CD4-positive, CD25-positive, alpha-beta regulatory T cell (primary cell): ENCODE measurements around the gene RCAN3. TPM values are rescaled to one million over a fixed set of nuclear protein-coding genes. Genes with fewer than 3 reads are reported as not detected.

ENCODE experiments used
- ATAC-seq, 2 donors: fragments of 150-1000 bp; cut with Tn5 transposase; one replicate each; pipeline ENCODE4 v1.10.0; 2021; ENCODE audit warnings: low read depth in 2 of 2, moderate number of reproducible peaks in 2 of 2, moderate library complexity in 1 of 2
- DNase-seq, 3 donors: peaks; one replicate each; pipeline versions ENCODE4 v3.0.0 to v3.0.0-alpha.2; 2012 to 2022; ENCODE audit warnings: mixed read lengths in 1 of 3
- H3K27ac ChIP-seq: one replicate; pipeline ENCODE4 v1.7.0; 2013; ENCODE audit warnings: mild to moderate bottlenecking, low read length; ENCODE audit not compliant: insufficient read depth, poor library complexity, severe bottlenecking
- H3K27me3 ChIP-seq: one replicate; pipeline ENCODE4 v1.7.0; 2013; ENCODE audit warnings: low read length; ENCODE audit not compliant: control insufficient read depth, insufficient read depth
- H3K36me3 ChIP-seq: one replicate; pipeline ENCODE4 v1.7.0; 2013; ENCODE audit warnings: mild to moderate bottlenecking, low read length, moderate library complexity; ENCODE audit not compliant: control insufficient read depth, insufficient read depth
- H3K4me1 ChIP-seq: 2 replicates; pipeline ENCODE4 v1.7.0; 2013; ENCODE audit warnings: mild to moderate bottlenecking, low read length; ENCODE audit not compliant: insufficient read depth, control insufficient read depth, poor library complexity, severe bottlenecking
- H3K4me3 ChIP-seq: one replicate; pipeline ENCODE4 v1.7.0; 2013; ENCODE audit warnings: low read depth, mild to moderate bottlenecking, low read length, moderate library complexity
- H3K9me3 ChIP-seq, 2 experiments: 1 replicate in 1 of 2; 2 replicates in 1 of 2; pipeline ENCODE4 v1.7.0; 2013; ENCODE audit warnings: low read length in 2 of 2, mild to moderate bottlenecking in 1 of 2, moderate library complexity in 1 of 2; ENCODE audit not compliant: control insufficient read depth in 2 of 2
- H3K27ac Mint-ChIP-seq, 3 donors: one replicate each; pipeline ENCODE4 v1.8.0; 2020 to 2022; ENCODE audit warnings: mild to moderate bottlenecking in 3 of 3, mixed read lengths in 3 of 3, moderate library complexity in 2 of 3
- H3K27me3 Mint-ChIP-seq: one replicate; pipeline ENCODE4 v1.8.0; 2022; ENCODE audit warnings: mild to moderate bottlenecking, mixed read lengths
- H3K36me3 Mint-ChIP-seq: one replicate; pipeline ENCODE4 v1.8.0; 2020; ENCODE audit warnings: mixed read lengths
- H3K4me1 Mint-ChIP-seq, 4 donors: one replicate each; pipeline ENCODE4 v1.8.0; 2020 to 2022; ENCODE audit warnings: mixed read lengths in 4 of 4, mild to moderate bottlenecking in 1 of 4
- H3K4me3 Mint-ChIP-seq, 4 donors: one replicate each; pipeline ENCODE4 v1.8.0; 2020 to 2022; ENCODE audit warnings: mild to moderate bottlenecking in 4 of 4, mixed read lengths in 4 of 4, moderate library complexity in 3 of 4
- H3K9me3 Mint-ChIP-seq, 7 donors: one replicate each; pipeline ENCODE4 v1.8.0; 2020 to 2022; ENCODE audit warnings: mixed read lengths in 7 of 7, mild to moderate bottlenecking in 3 of 7, moderate library complexity in 2 of 7
- polyA plus RNA-seq, 4 donors: library from polyadenylated mRNA; unstranded; fragments of 300-500 nt; fragmentation: Illumina TruSeq; gene quantifications; one replicate each; pipeline ENCODE4 v1.2.3, GENCODE V29; 2021
- total RNA-seq: library from RNA; stranded (reverse); gene quantifications from one replicate; pipeline ENCODE4 v1.2.3, GENCODE V29; 2022

Gene RCAN3
- total and polyA plus RNA-seq, 5 donors from 2014 or later, result 126 to 172 (median 137) TPM

DNA sequence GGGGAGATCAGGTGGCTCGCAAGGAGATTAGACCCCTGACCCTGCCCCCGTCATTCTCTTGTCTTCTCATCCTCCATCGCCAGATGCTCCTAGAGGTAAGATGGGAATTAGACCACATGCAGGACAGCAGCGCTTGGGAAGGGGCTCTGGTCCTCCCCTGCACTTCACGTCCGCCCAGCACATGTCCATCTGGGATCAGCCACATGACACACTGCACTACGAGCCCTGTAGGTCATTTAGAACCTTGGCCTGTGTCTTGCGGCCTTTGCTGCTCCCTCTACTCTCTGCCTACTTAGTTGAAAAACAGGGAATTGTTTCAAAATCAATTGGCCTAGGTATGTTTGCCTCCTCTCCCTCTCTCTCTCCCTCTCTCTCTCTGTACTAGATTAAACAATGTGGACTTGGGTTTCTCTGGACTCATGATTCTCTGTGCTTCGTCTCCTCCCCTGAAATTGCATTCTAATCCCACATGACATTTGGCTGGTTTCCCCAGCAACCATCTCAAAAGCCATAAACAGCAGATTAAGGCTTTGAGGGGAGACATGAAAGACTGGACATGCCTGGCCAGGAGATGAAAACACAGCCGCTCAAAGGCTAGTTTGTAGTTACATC lies 49.4 kb downstream of the RCAN3 start:
- Mint-ChIP-seq H3K4me1 (peaks cover 5 to 19% (median 7%) of the 10 kb centered on the region in 4 donors), H3K27me3 (peaks cover 34% of the 10 kb centered on the region), H3K36me3 (no peaks in the 10 kb centered on the region), H3K9me3 (peaks cover 0 to 4% (median 0%) of the 10 kb centered on the region in 7 donors), H3K27ac (no peak overlapping the region), H3K4me3 (no peak overlapping the region)
- H3K9me3 ChIP-seq, result no peaks in the 10 kb centered on the region
- DNase-seq, result no peak
- no peak overlapping the region for H3K4me3 ChIP-seq
- H3K36me3 ChIP-seq, result no peaks in the 10 kb centered on the region
- ATAC-seq, result no peak
- H3K27me3 ChIP-seq, result peaks cover 4% of the 10 kb centered on the region
- peaks cover 12% of the 10 kb centered on the region for H3K4me1 ChIP-seq
- no peak overlapping the region for H3K27ac ChIP-seq

DNA sequence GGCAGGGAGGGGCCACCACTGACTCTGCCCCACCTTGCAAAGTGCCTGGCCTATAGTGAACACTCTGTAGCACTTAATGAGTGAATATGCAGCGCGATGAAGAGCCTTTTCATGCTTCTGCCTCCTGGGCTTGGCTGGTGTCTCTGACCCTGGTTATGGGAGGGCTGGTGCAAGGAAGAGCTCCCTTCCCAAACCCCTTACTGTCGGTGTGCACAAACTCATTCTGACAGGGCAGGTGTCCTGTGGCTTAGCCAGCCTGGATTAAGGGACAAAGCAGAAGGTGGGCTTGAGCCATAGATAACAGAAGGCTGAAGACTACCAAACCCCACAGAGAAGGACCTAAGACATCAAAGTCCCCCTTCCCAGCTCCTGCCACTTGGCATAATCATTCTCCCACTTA lies 51.3 kb downstream of the RCAN3 start:
- H3K27ac Mint-ChIP-seq, result no peak overlapping the region
- peaks cover 5 to 22% (median 6%) of the 10 kb centered on the region in 4 donors for H3K4me1 Mint-ChIP-seq

GRCh38 chr1:24554714-24555113 lies 52.1 kb downstream of the RCAN3 start:
- Histone ChIP-seq H3K9me3 (no peaks in the 10 kb centered on the region), H3K27ac (no peak overlapping the region), H3K4me1 (peaks cover 12% of the 10 kb centered on the region), H3K4me3 (no peak overlapping the region), H3K27me3 (peaks cover 6% of the 10 kb centered on the region), H3K36me3 (no peaks in the 10 kb centered on the region)
- H3K4me3 Mint-ChIP-seq, result peak overlapping the region in 3 of 4 donors; percentile 17 to 78 (median 57)
- H3K27ac Mint-ChIP-seq, result no peak overlapping the region
- H3K27me3 Mint-ChIP-seq, result peaks cover 43% of the 10 kb centered on the region
- ATAC-seq (no peak), DNase-seq (no peak)
- H3K36me3 Mint-ChIP-seq, result no peaks in the 10 kb centered on the region
- peaks cover 5 to 22% (median 5%) of the 10 kb centered on the region in 4 donors for H3K4me1 Mint-ChIP-seq
- H3K9me3 Mint-ChIP-seq, result peaks cover 0 to 6% (median 0%) of the 10 kb centered on the region in 7 donors

More for the DNA sequence above, 51.3 kb downstream of the RCAN3 start:
- peaks cover 0 to 6% (median 0%) of the 10 kb centered on the region in 7 donors for H3K9me3 Mint-ChIP-seq
- Histone ChIP-seq H3K9me3 (no peaks in the 10 kb centered on the region), H3K4me3 (no peak overlapping the region), H3K4me1 (peaks cover 12% of the 10 kb centered on the region), H3K27me3 (peaks cover 6% of the 10 kb centered on the region), H3K36me3 (no peaks in the 10 kb centered on the region), H3K27ac (no peak overlapping the region)
- no peak for ATAC-seq
- H3K4me3 Mint-ChIP-seq, result peak overlapping the region in 1 of 4 donors; percentile 45
- H3K27me3 Mint-ChIP-seq, result peaks cover 44% of the 10 kb centered on the region
- DNase-seq, result no peak
- H3K36me3 Mint-ChIP-seq, result no peaks in the 10 kb centered on the region

GRCh38 chr1:24555591-24556413 lies 53.2 kb downstream of the RCAN3 start, which contains the start of gene NCMAP:
TSS of gene NCMAP (plus strand) at chr1:24556087. CDS start at chr1:24595431, 39,344 bp downstream.
- Mint-ChIP-seq H3K27me3 (peaks cover 44% of the 10 kb centered on the region), H3K9me3 (peaks cover 0 to 6% (median 0%) of the 10 kb centered on the region in 7 donors), H3K36me3 (no peaks in the 10 kb centered on the region), H3K27ac (peak within 1 kb of the TSS; percentile 54 to 71 (median 63)), H3K4me1 (peaks cover 5 to 22% (median 5%) of the 10 kb centered on the region in 4 donors), H3K4me3 (peak within 1 kb of the TSS; percentile 72 to 78 (median 77))
- Histone ChIP-seq H3K27me3 (peaks cover 6% of the 10 kb centered on the region), H3K4me1 (peaks cover 12% of the 10 kb centered on the region), H3K27ac (no peak within 1 kb of the TSS), H3K4me3 (peak within 1 kb of the TSS; percentile 42), H3K36me3 (no peaks in the 10 kb centered on the region), H3K9me3 (no peaks in the 10 kb centered on the region)
- DNase-seq (peak in 2 of 3 donors; percentile 27 to 45), ATAC-seq (peak; percentile 57 to 66)

- ATAC-seq, result no peak
Measured at GRCh38 chr1:24556414-24556795, 53.8 kb downstream of the RCAN3 start.

DNA sequence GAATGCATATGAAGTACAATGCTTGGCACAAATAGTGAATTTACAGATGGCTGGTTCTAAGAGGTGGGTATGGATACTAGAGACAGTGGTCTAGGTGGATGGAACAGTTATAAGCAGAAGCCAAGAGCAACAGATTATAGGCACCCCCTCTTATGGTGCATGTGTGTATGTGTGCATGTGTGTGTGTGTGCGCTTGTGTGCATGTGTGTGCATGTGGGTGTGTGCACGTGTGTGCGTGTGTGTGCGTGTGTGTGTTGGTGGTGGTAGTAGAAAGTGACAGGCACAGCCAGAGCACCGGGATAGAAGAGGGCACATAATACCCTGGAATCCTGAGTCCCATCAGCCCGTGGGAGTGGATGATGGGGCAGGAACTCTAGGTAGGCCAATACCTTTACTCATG lies 54.6 kb downstream of the RCAN3 start:
- Histone ChIP-seq H3K4me1 (peaks cover 12% of the 10 kb centered on the region), H3K27ac (no peak overlapping the region), H3K9me3 (no peaks in the 10 kb centered on the region), H3K4me3 (no peak overlapping the region), H3K36me3 (no peaks in the 10 kb centered on the region), H3K27me3 (peaks cover 6% of the 10 kb centered on the region)
- Mint-ChIP-seq H3K27ac (peak overlapping the region in 2 of 3 donors; percentile 38 to 59), H3K27me3 (peaks cover 46% of the 10 kb centered on the region), H3K4me3 (peak overlapping the region in 3 of 4 donors; percentile 61 to 70 (median 64)), H3K4me1 (peaks cover 5 to 22% (median 5%) of the 10 kb centered on the region in 4 donors), H3K36me3 (no peaks in the 10 kb centered on the region), H3K9me3 (peaks cover 0 to 6% (median 0%) of the 10 kb centered on the region in 7 donors)
- DNase-seq (no peak), ATAC-seq (no peak)

More at GRCh38 chr1:24556414-24556795, 53.8 kb downstream of the RCAN3 start:
- Mint-ChIP-seq H3K4me1 (peaks cover 5 to 22% (median 5%) of the 10 kb centered on the region in 4 donors), H3K4me3 (peak overlapping the region; percentile 64 to 70 (median 70)), H3K36me3 (no peaks in the 10 kb centered on the region), H3K9me3 (peaks cover 0 to 6% (median 0%) of the 10 kb centered on the region in 7 donors), H3K27me3 (peaks cover 44% of the 10 kb centered on the region), H3K27ac (peak overlapping the region in 2 of 3 donors; percentile 48 to 59)
- no peaks in the 10 kb centered on the region for H3K9me3 ChIP-seq
- H3K27ac ChIP-seq, result no peak overlapping the region
- no peak overlapping the region for H3K4me3 ChIP-seq
- H3K4me1 ChIP-seq, result peaks cover 12% of the 10 kb centered on the region
- peaks cover 6% of the 10 kb centered on the region for H3K27me3 ChIP-seq
- no peaks in the 10 kb centered on the region for H3K36me3 ChIP-seq
- no peak for DNase-seq

DNA sequence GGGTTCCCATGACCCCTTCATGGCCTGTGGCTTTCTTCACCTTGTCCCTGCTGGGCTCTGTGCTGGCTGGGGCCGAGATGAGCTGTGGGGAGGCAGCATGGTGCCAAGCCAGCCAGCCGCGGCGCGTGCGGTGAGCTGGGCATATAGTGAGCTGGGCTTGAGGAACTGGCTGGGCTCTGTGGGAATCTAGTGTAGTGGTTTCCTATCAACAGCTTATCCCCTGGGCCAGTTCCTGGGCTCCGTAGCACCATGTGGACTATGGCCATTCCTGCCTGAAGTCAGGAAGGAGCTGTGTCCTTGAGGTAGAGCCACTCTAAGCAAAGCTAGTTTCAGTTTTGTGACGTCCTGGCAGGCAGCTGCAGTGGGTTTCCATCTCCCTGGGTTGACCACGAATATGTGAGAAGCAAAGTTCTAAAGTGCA lies 55.1 kb downstream of the RCAN3 start:
- Mint-ChIP-seq H3K4me1 (peaks cover 5 to 27% (median 5%) of the 10 kb centered on the region in 4 donors), H3K27me3 (peaks cover 49% of the 10 kb centered on the region), H3K4me3 (no peak overlapping the region), H3K27ac (peak overlapping the region in 1 of 3 donors; percentile 38), H3K36me3 (no peaks in the 10 kb centered on the region), H3K9me3 (peaks cover 0 to 6% (median 0%) of the 10 kb centered on the region in 7 donors)
- H3K27ac ChIP-seq, result no peak overlapping the region
- no peaks in the 10 kb centered on the region for H3K9me3 ChIP-seq
- no peak for DNase-seq
- no peak for ATAC-seq
- no peaks in the 10 kb centered on the region for H3K36me3 ChIP-seq
- H3K4me1 ChIP-seq, result peaks cover 12% of the 10 kb centered on the region
- no peak overlapping the region for H3K4me3 ChIP-seq
- H3K27me3 ChIP-seq, result peaks cover 6% of the 10 kb centered on the region
